ENCODE results near the gene ZCCHC3.

DNA sequence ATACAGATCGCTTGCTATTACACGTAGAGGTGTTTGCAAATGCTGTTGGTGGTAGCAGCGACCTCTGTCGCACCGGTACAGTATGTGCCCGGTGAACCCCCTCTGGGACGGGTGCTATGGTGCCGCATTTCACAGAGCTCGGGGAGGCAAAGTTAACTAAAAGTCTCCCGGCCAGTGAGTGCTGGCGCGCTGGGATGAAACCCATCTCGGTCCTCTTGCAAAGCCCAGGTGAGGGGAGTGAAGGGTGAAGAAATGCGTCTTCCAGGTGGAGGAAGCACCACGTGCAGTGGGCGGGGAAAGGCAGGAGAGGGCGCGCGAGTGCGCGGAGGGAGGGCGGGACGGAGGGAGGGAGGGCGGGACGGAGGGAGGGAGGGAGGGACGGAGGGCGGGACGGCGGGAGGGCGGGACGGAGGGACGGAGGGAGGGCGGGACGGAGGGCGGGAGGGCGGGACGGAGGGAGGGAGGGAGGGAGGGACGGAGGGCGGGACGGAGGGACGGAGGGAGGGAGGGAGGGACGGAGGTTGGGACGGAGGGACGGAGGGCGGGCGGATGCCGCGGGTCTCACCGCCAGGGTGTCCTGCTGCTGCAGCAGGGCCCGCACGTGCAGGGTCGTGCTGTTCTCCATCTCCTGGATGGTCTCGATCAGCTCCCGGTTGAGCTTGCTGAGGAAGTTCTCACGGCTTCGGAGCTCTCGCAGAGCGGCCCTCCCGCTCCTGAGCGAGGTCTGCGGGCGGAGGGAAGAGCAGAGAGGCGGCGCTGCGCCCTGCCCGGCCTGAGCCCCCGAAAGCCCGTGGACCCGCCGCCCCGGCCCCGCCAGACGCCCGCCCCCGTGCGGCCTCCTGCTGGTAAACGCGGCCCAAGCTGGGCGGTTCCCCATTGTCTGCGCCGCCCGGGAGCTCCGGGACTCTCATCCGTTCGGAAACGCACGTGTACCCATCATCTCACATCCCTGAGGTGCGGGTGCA is 18.5 kb upstream of the ZCCHC3 start:
- TF ChIP-seq, protein P1, sequence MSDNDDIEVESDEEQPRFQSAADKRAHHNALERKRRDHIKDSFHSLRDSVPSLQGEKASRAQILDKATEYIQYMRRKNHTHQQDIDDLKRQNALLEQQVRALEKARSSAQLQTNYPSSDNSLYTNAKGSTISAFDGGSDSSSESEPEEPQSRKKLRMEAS (IDR thresholded peaks at IDR 0.05; ENCODE audit: insufficient read depth, insufficient read length) = no peak
- TF ChIP-seq MYC (IDR thresholded peaks at IDR 0.05; ENCODE audit: low read depth, low read length) (no peak), GATA2 (IDR thresholded peaks at IDR 0.05; ENCODE audit: insufficient read depth, insufficient read length, low read depth, low read length) (no peak), POLR2AphosphoS5 (IDR thresholded peaks at IDR 0.05; ENCODE audit: insufficient read depth, low read depth, low read length) (no peak), FOS (IDR thresholded peaks at IDR 0.05; ENCODE audit: borderline replicate concordance, insufficient read depth, low read length) (no peak)
- TF ChIP-seq, protein P2, sequence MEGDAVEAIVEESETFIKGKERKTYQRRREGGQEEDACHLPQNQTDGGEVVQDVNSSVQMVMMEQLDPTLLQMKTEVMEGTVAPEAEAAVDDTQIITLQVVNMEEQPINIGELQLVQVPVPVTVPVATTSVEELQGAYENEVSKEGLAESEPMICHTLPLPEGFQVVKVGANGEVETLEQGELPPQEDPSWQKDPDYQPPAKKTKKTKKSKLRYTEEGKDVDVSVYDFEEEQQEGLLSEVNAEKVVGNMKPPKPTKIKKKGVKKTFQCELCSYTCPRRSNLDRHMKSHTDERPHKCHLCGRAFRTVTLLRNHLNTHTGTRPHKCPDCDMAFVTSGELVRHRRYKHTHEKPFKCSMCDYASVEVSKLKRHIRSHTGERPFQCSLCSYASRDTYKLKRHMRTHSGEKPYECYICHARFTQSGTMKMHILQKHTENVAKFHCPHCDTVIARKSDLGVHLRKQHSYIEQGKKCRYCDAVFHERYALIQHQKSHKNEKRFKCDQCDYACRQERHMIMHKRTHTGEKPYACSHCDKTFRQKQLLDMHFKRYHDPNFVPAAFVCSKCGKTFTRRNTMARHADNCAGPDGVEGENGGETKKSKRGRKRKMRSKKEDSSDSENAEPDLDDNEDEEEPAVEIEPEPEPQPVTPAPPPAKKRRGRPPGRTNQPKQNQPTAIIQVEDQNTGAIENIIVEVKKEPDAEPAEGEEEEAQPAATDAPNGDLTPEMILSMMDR (IDR thresholded peaks at IDR 0.05; ENCODE audit: extremely low read depth in 1 of 2, insufficient read depth in 1 of 2, low read depth in 1 of 2, low read length in 2 of 2) = peak in 1 of 2 donors; percentile 7

Data from endothelial cell of umbilical vein (primary cell).